MCF 10A (cell line): ENCODE results near the gene CNN2. TPM values are rescaled to one million over a fixed set of nuclear protein-coding genes. Genes with fewer than 3 reads are reported as not detected.
A peak's percentile ranks its signal among the peaks of the same experiment; 100 is the strongest.

Experiments used
- BruUV-seq: library from RNA; stranded (reverse); fragments of 400-500 nt; replicated peaks from 2 replicates; lab custom pipeline; 2021; lab: Mats Ljungman, UMichigan
- CTCF ChIA-PET: fragments of 300-600 bp; sonication (Branson Sonifier 250); formaldehyde crosslinking; extraction: SDS; loops from one replicate; lab custom pipeline; 2021; ENCODE audit warnings: antibody characterized with exemption, inconsistent platforms; lab: Yijun Ruan, JAX
- POLR2A ChIA-PET: fragments of 300-600, 350-650 bp; sonication (Branson Sonifier 250); formaldehyde crosslinking; extraction: SDS; loops from one replicate; lab custom pipeline; 2020; ENCODE audit warnings: antibody characterized with exemption, inconsistent platforms; lab: Yijun Ruan, JAX
- DNase-seq: peaks from one replicate; pipeline ENCODE4 v3.0.0-alpha.2; 2018; ENCODE audit not compliant: unreplicated experiment
- H3K27ac Mint-ChIP-seq: one replicate; pipeline ENCODE4 v1.8.0; 2022; ENCODE audit warnings: mild to moderate bottlenecking, low read depth, mixed read lengths; ENCODE audit not compliant: unreplicated experiment
- H3K27me3 Mint-ChIP-seq: one replicate; pipeline ENCODE4 v1.8.0; 2022; ENCODE audit warnings: mixed read lengths; ENCODE audit not compliant: insufficient read depth, unreplicated experiment
- H3K36me3 Mint-ChIP-seq: one replicate; pipeline ENCODE4 v1.8.0; 2022; ENCODE audit warnings: mild to moderate bottlenecking, moderate library complexity, mixed read lengths; ENCODE audit not compliant: insufficient read depth, unreplicated experiment
- H3K4me1 Mint-ChIP-seq: one replicate; pipeline ENCODE4 v1.8.0; 2022; ENCODE audit warnings: mixed read lengths; ENCODE audit not compliant: insufficient read depth, unreplicated experiment
- H3K4me3 Mint-ChIP-seq: one replicate; pipeline ENCODE4 v1.8.0; 2022; ENCODE audit warnings: mild to moderate bottlenecking, moderate library complexity, mixed read lengths; ENCODE audit not compliant: unreplicated experiment
- H3K9me3 Mint-ChIP-seq: one replicate; pipeline ENCODE4 v1.8.0; 2022; ENCODE audit warnings: mixed read lengths; ENCODE audit not compliant: unreplicated experiment
- intact Hi-C: fragments of 100-400 bp; cut with micrococcal nuclease; formaldehyde crosslinking; loops from 2 replicates; pipeline ENCODE4 v1.14.1; 2022
- total RNA-seq: library from RNA; stranded (reverse); gene quantifications from 2 replicates; pipeline ENCODE4 v1.2.3, GENCODE V29; 2022
- TF ChIP-seq, protein P1 (sequence below): fragments of 200-600 bp; IDR thresholded peaks from one replicate; pipeline ENCODE4 v1.8.0; 2022; ENCODE audit warnings: antibody characterized with exemption, mild to moderate bottlenecking; ENCODE audit not compliant: unreplicated experiment

CNN2 gene
- total RNA-seq, 1 experiment from 2014 or later = 166 TPM

- intact Hi-C loops = no loop called here
- ChIA-PET CTCF (no interaction called here), POLR2A (interaction anchor here (1.0 to 3.9 kb wide), 3 partner anchors 9 to 44 kb away, joined by 5 to 32 read pairs (median 5); partner anchors contain the start of gene WDR18)
- Mint-ChIP-seq H3K36me3 (peaks cover 17% of the 10 kb centered on the region), H3K4me1 (peaks cover 6% of the 10 kb centered on the region), H3K9me3 (no peaks in the 10 kb centered on the region), H3K4me3 (no peak overlapping the region), H3K27me3 (peaks cover 17% of the 10 kb centered on the region), H3K27ac (no peak overlapping the region)
- no TSS peak for BruUV-seq
- DNase-seq = no peak
- TF ChIP-seq, protein P1, sequence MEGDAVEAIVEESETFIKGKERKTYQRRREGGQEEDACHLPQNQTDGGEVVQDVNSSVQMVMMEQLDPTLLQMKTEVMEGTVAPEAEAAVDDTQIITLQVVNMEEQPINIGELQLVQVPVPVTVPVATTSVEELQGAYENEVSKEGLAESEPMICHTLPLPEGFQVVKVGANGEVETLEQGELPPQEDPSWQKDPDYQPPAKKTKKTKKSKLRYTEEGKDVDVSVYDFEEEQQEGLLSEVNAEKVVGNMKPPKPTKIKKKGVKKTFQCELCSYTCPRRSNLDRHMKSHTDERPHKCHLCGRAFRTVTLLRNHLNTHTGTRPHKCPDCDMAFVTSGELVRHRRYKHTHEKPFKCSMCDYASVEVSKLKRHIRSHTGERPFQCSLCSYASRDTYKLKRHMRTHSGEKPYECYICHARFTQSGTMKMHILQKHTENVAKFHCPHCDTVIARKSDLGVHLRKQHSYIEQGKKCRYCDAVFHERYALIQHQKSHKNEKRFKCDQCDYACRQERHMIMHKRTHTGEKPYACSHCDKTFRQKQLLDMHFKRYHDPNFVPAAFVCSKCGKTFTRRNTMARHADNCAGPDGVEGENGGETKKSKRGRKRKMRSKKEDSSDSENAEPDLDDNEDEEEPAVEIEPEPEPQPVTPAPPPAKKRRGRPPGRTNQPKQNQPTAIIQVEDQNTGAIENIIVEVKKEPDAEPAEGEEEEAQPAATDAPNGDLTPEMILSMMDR = no peak
These were observed 31.2 kb upstream of the CNN2 start for GRCh38 chr19:995051-995827.

DNA sequence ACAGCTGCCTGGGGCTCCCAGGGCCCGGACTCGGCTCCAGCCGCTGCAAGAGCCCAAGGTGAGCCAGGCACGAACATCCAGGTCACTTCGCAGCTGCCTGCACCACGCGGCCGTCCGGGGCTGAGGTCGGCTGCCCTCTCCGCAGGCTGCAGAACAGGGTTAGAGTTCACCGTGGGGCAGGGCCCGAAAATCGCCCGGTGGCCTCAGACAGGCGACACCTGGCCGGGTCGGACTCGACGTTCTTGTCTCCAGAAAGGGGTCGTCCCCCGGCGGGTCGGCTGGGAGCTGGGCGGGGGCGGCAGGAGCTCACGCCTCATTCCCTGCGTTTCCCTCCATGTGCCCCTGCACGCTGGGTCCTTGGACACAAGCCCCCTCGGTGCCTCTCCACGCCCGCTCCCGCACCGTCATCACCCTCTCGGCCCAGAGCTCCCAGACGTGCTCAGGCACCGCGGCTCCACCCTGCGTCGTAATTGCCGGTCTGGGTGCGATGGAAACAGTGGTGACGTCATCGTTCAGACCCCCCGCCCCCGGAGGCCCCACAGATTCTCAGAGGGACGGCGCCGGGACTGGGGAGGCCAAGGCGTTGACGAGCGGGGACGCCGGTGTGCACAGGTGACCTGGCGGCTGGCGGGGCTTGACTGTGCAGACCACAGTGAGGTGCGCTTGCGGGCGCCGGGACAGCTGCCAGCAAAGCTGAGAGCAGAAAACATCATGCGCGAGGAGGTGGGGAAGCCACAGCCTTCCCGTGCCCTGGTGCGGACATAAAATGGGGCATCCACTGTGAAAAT, 30.2 kb upstream of the CNN2 start:
- peak; percentile 52 for DNase-seq
- CTCF ChIA-PET = interaction anchor here (0.6 kb wide), 2 partner anchors 25 to 215 kb away, joined by 3 to 4 read pairs; no protein-coding TSS in a partner anchor
- Mint-ChIP-seq H3K9me3 (no peaks in the 10 kb centered on the region), H3K27me3 (peaks cover 17% of the 10 kb centered on the region), H3K27ac (no peak overlapping the region), H3K36me3 (peaks cover 17% of the 10 kb centered on the region), H3K4me3 (peak overlapping the region; percentile 54), H3K4me1 (peaks cover 6% of the 10 kb centered on the region)
- POLR2A ChIA-PET = interaction anchor here (0.6 to 3.9 kb wide), 9 partner anchors 8 to 226 kb away, joined by 3 to 32 read pairs (median 5); partner anchors contain the start of genes CNN2 and WDR18
- TF ChIP-seq, protein P1 = no peak
- no TSS peak for BruUV-seq
- intact Hi-C loops = no loop called here

- TF ChIP-seq, protein P1 = no peak
- H3K9me3 Mint-ChIP-seq = no peaks in the 10 kb centered on the region
- no peak overlapping the region for H3K27ac Mint-ChIP-seq
- peaks cover 6% of the 10 kb centered on the region for H3K4me1 Mint-ChIP-seq
- intact Hi-C loops = no loop called here
- H3K36me3 Mint-ChIP-seq = peaks cover 14% of the 10 kb centered on the region
- ChIA-PET POLR2A (interaction anchor here (0.7 to 3.9 kb wide), 2 partner anchors 10 to 13 kb away, joined by 3 to 32 read pairs; partner anchors contain the start of gene WDR18), CTCF (no interaction called here)
- no peak overlapping the region for H3K4me3 Mint-ChIP-seq
- H3K27me3 Mint-ChIP-seq = peaks cover 17% of the 10 kb centered on the region
- no TSS peak for BruUV-seq
- DNase-seq = no peak
These were observed 28.3 kb upstream of the CNN2 start for GRCh38 chr19:998064-998463.

GRCh38 chr19:999379-999719, 27.1 kb upstream of the CNN2 start:
- Mint-ChIP-seq H3K27ac (no peak overlapping the region), H3K4me3 (no peak overlapping the region), H3K27me3 (peaks cover 17% of the 10 kb centered on the region), H3K4me1 (peaks cover 6% of the 10 kb centered on the region), H3K36me3 (peaks cover 6% of the 10 kb centered on the region), H3K9me3 (no peaks in the 10 kb centered on the region)
- POLR2A ChIA-PET = no interaction called here
- CTCF ChIA-PET = interaction anchor here (0.8 to 1.0 kb wide), 2 partner anchors 12 to 22 kb away, joined by 3 to 4 read pairs; no protein-coding TSS in a partner anchor
- TF ChIP-seq, protein P1 = no peak
- intact Hi-C loops = no loop called here
- BruUV-seq = no TSS peak
- DNase-seq = no peak
